Neutrophil (primary cell): ENCODE data around the gene C22orf23.

Source experiments
- H3K27ac ChIP-seq: fragments of 200-600 bp; sonication (generic); 2 replicates; pipeline ENCODE4 v1.5.1; 2016; ENCODE audit warnings: mild to moderate bottlenecking, moderate library complexity
- H3K27me3 ChIP-seq: fragments of 200-600 bp; sonication (generic); 2 replicates; pipeline ENCODE4 v1.6.0; 2016; ENCODE audit warnings: mild to moderate bottlenecking
- H3K36me3 ChIP-seq: fragments of 200-600 bp; sonication (generic); 2 replicates; pipeline ENCODE4 v1.5.1; 2017
- H3K4me1 ChIP-seq, 2 experiments: fragments of 200-600 bp in 1 of 2; sonication (generic) in 1 of 2; 1 replicate in 1 of 2; 2 replicates in 1 of 2; pipeline versions ENCODE4 v1.5.1 to v1.6.1; 2013 to 2016; ENCODE audit warnings: low read depth in 1 of 2, low read length in 1 of 2, mild to moderate bottlenecking in 1 of 2, moderate library complexity in 1 of 2; ENCODE audit not compliant: control insufficient read depth in 1 of 2, insufficient read depth in 1 of 2
- H3K4me3 ChIP-seq, 2 experiments: fragments of 200-600 bp in 1 of 2; sonication (generic) in 1 of 2; 1 replicate in 1 of 2; 2 replicates in 1 of 2; pipeline ENCODE4 v1.5.1; 2013 to 2016; ENCODE audit warnings: low read depth in 1 of 2, low read length in 1 of 2, mild to moderate bottlenecking in 1 of 2, moderate library complexity in 1 of 2
- H3K9me3 ChIP-seq: fragments of 200-600 bp; sonication (generic); 2 replicates; pipeline ENCODE4 v1.5.1; 2016
- TF ChIP-seq, protein P1 (sequence below): fragments of 200-600 bp; sonication (generic); IDR thresholded peaks from 2 replicates; pipeline ENCODE4 v1.5.1; 2016; ENCODE audit warnings: antibody characterized with exemption

Gene C22orf23

DNA sequence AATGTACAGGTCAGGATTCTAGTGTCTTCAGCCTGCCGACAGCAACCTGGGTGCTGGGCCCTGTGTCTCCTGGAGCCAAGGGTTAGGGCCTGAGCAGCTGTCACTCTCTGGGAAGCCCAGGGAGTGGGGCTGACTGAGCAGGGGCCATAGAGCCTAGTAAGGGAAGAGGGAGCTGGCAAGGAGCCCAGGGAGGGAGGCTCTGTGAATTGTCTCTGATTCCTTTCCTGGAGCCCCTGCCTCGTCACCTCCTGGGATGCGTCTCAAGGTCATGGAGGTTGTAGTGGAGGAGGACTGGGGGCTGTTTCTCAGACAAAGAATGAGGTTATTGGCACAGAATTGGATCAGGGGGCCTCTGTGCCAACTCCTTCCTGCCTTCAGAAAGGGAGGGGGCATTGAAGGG lies 19.1 kb upstream of the C22orf23 start:
- Histone ChIP-seq H3K4me1 (no peaks in the 10 kb centered on the region), H3K27me3 (no peaks in the 10 kb centered on the region), H3K36me3 (peaks cover 33% of the 10 kb centered on the region), H3K27ac (no peak overlapping the region), H3K4me3 (no peak overlapping the region), H3K9me3 (no peaks in the 10 kb centered on the region)
- TF ChIP-seq, protein P1, sequence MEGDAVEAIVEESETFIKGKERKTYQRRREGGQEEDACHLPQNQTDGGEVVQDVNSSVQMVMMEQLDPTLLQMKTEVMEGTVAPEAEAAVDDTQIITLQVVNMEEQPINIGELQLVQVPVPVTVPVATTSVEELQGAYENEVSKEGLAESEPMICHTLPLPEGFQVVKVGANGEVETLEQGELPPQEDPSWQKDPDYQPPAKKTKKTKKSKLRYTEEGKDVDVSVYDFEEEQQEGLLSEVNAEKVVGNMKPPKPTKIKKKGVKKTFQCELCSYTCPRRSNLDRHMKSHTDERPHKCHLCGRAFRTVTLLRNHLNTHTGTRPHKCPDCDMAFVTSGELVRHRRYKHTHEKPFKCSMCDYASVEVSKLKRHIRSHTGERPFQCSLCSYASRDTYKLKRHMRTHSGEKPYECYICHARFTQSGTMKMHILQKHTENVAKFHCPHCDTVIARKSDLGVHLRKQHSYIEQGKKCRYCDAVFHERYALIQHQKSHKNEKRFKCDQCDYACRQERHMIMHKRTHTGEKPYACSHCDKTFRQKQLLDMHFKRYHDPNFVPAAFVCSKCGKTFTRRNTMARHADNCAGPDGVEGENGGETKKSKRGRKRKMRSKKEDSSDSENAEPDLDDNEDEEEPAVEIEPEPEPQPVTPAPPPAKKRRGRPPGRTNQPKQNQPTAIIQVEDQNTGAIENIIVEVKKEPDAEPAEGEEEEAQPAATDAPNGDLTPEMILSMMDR = no peak

- H3K4me1 ChIP-seq = no peaks in the 10 kb centered on the region
- H3K27ac ChIP-seq = no peak overlapping the region
- H3K27me3 ChIP-seq = no peaks in the 10 kb centered on the region
- H3K36me3 ChIP-seq = peaks cover 41% of the 10 kb centered on the region
- no peaks in the 10 kb centered on the region for H3K9me3 ChIP-seq
- TF ChIP-seq, protein P1 = no peak
- H3K4me3 ChIP-seq = no peak overlapping the region
Observed at GRCh38 chr22:37971475-37972434, 18.4 kb upstream of the C22orf23 start.

DNA sequence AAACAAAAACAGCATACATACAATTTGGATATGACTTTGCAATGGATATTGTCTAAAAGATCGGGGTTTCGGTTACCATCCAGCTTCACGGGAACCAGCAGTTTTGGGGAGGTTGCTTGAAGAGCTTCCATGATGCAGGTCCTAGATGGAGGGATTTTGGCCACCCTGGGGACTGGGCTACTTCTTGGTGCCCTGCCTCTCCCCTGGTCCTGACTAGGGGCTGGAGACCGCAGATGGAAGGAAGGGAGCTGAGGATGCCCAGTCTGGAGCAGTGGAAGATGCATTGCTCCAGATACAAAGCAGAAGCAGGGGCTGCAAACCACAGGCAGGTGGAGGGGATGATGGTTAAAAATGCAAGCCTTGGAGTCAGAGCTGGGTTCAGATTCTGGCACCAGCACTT lies 17.5 kb upstream of the C22orf23 start:
- Histone ChIP-seq H3K27ac (no peak overlapping the region), H3K9me3 (no peaks in the 10 kb centered on the region), H3K4me3 (no peak overlapping the region), H3K36me3 (peaks cover 50% of the 10 kb centered on the region), H3K27me3 (no peaks in the 10 kb centered on the region), H3K4me1 (no peaks in the 10 kb centered on the region)
- TF ChIP-seq, protein P1 = no peak

GRCh38 chr22:37968452-37969251 lies 15.3 kb upstream of the C22orf23 start:
- Histone ChIP-seq H3K4me1 (no peaks in the 10 kb centered on the region), H3K36me3 (peaks cover 48% of the 10 kb centered on the region), H3K27me3 (no peaks in the 10 kb centered on the region), H3K27ac (no peak overlapping the region), H3K4me3 (no peak overlapping the region), H3K9me3 (no peaks in the 10 kb centered on the region)
- TF ChIP-seq, protein P1 = no peak

GRCh38 chr22:37967637-37968451 lies 14.4 kb upstream of the C22orf23 start:
- no peaks in the 10 kb centered on the region for H3K27me3 ChIP-seq
- H3K4me3 ChIP-seq = no peak overlapping the region
- TF ChIP-seq, protein P1 = no peak
- no peaks in the 10 kb centered on the region for H3K4me1 ChIP-seq
- H3K27ac ChIP-seq = no peak overlapping the region
- peaks cover 54% of the 10 kb centered on the region for H3K36me3 ChIP-seq
- H3K9me3 ChIP-seq = no peaks in the 10 kb centered on the region
